Activated T-cell treated with anti-CD3 and anti-CD28 coated beads for 48 hours (primary cell): Measurements from ENCODE around the gene RGS3.
A peak's percentile ranks its signal among the peaks of the same experiment; 100 is the strongest.

Source experiments
- DNase-seq: peaks from one replicate; pipeline ENCODE4 v3.0.0-alpha.2; 2020; ENCODE audit warnings: low read depth

RGS3 gene

DNA sequence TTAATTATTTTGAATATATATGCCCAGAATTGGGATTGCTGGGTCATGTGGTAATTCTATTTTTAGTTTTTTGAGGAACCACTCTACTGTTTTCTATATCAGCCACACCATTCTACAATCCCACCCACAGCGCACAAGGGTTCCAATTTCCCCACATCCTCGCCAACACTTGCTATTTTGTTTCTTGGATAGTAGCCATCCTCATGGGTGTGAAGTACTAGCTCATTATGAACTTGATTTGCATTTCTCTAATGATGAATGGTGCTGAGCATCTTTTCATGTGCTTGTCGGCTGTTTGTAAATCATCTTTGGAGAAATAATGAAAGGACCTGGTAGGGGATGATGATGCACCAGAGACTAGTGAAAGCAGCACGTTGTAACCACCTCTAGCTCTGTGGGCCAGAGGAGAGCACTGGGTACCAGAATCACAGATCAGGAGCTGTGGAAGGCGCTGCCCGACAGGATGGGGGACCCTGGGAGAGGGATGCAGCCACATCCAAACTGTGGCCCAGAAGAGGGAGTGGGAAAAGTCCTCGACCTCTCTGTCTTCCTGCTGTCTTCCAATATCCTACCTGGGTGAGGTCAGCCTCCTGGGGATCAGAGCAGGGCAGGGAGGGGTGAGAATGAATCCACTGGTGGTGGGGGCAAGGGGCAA, 155.4 kb downstream of the RGS3 start:
- no peak for DNase-seq

- DNase-seq: no peak
Observed at GRCh38 chr9:113619491-113620376, 156.2 kb downstream of the RGS3 start.

- peak; percentile 43 for DNase-seq
Observed at GRCh38 chr9:113620377-113621161, 157.0 kb downstream of the RGS3 start.

DNA sequence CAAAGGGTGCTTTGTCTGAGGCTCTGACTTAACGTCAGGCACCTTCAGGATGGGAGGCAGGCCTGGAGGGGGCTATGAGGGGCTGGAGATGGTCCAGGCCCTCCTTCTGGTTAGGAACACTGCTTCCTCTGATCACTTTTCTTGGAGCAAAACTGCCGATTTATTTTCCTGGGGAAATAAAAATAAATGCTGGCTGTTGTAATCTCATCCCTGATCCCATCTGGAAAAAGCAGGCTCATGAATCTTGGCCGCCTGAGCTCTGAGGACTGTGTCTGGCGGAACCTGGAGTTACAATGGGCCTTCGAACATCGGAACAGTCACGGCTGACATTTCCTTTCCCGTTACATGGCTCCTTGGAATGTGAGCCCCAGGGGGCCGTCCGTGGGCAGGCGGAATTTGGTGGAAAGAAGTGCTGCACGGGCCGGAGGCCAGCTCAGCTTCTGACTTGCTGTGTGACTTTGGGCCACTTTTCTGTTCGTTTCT, 157.8 kb downstream of the RGS3 start:
- no peak for DNase-seq

- no peak for DNase-seq
Observed at GRCh38 chr9:113621980-113622379, 158.5 kb downstream of the RGS3 start.

DNA sequence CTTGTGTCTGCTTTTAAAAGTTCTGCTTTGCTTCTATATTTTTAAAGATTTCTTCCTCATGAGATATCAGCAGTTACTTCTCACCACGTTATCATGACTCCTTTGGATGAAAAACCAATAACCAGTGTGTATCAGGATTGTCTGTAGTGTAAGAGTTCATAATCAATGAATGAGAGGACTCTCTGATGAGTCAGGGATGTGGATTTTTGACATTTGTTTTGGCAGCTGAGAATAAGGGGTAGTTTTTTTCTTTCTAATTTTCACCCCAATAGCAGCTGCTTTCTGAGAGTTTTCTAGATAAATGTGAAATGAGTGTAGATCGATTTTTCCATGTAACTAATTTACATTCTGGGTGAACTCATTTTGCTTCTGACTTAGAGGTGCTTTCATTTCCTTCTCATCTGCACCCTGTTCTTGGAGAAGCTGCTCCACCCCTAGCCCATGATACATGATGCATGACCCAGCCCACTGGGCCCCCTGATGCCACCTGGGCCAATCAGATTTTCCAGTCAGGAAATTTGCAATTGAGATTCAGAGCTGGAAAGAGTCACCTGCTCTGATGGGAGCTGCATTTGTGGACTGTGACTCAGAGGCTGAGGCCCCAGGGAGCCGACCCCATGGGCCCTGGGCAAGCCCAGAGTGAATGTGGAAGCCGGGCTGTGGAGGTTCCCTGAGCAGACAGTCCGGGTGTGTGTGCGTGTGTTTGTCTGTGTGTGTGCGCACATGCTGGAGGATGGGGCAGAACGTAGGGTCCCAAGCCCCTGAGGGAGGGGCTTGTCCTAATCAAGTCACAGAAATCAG, 159.3 kb downstream of the RGS3 start:
- peak; percentile 78 for DNase-seq

DNA sequence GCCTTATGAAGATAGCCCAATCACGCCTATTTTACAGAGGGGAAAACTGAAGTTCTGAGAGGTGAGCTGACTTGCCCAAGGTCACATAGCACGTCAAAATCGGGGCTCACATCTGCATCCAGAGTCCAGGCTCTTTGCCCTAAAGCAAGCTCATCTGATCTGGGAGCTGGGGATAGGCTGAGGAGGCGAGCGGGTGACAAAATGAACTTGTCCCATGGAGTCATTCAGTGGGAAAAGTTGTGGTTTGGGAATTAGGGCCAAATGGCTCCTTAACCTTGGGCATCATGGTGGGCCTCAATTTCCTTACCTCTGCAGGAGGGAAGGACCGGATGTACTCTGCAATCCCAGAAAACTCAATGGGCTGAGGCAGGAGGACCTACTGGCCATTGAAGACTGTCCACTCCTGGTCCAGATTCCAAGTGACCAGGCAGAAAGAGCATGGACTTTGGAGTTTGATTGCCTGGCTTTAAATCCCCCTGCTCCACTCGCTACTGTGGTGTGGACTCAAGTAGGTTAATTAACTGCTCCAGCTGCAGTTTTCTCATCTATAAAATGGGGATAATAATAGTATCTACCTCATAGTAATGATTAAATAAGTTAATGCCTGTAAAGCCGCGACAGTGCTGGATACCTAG, 160.4 kb downstream of the RGS3 start:
- no peak for DNase-seq

DNA sequence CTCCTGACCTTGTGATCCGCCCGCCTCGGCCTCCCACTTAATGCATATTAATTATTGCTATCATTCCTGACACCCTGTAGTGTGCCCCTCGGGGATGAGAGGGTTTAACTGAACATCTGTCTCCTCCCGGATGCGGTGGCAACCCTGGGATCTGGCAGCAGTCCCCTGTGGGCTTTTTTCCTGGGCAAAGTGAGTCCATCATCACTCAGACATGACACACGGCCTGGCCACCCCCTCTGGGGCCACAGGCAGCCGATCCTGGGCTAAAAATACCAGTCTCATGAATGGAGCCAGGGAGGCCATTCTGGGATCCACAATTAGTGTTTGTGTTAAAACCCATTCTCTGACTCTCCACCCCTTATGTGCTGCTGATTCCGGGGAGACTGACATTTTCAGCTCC, 161.2 kb downstream of the RGS3 start:
- DNase-seq: no peak

GRCh38 chr9:113625486-113625885, 162.0 kb downstream of the RGS3 start:
- no peak for DNase-seq

DNA sequence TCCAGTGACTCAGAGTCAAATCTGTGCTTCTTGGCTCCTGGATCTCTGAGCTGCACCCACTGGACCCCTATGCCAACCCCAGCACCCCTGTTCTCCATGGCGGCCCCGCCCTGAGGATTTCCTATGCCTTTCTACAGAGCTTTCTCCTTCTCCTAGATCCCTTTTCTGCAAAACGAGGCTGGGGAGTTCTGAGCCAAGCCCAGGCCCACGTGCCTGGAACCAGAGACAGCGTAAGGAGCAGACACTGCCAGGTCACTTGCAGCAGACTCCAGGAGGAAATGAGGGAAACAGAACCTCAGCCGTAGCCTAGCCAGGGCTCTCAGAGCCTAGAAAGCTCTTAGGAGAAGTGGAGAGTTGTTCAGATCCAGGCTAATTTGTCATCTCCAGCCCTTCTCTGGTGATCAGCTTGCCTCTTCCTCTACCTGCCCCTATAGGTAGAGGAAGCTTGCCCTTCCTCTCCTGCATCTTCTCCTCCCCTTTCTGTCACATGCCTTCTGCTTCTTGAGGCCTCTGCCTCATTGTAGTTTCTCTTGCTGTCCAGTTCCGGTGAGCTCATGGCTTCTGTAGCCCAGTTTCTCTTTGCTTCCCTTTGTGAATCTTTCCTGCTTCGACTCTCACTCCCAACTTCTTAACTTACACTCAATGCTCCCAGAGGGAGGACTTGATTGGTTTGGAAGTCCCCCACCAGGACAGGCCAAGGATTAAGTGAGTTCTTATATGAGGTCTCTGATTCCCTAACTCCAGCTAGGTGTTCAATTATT, 163.4 kb downstream of the RGS3 start:
- DNase-seq: no peak

DNA sequence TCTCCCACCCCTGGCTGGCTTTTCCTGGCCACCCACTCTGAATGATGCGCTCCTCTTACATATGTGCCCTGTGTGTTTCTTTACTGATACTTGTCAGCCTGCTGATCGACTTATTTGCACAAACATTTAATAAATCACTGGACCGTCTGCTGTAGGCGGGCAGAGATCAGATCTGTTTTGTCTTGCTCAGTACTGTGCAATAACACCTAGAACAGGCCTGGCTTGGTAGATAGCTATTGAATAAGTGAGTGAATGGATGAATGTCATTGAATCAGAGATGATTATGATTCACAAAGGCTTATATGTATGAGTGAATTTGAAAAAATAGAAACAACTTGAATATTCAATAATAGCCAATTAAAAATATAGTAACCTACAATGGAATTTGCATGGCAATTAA, 165.1 kb downstream of the RGS3 start:
- DNase-seq: no peak

GRCh38 chr9:113630386-113631136, 167.0 kb downstream of the RGS3 start:
- DNase-seq: no peak

DNA sequence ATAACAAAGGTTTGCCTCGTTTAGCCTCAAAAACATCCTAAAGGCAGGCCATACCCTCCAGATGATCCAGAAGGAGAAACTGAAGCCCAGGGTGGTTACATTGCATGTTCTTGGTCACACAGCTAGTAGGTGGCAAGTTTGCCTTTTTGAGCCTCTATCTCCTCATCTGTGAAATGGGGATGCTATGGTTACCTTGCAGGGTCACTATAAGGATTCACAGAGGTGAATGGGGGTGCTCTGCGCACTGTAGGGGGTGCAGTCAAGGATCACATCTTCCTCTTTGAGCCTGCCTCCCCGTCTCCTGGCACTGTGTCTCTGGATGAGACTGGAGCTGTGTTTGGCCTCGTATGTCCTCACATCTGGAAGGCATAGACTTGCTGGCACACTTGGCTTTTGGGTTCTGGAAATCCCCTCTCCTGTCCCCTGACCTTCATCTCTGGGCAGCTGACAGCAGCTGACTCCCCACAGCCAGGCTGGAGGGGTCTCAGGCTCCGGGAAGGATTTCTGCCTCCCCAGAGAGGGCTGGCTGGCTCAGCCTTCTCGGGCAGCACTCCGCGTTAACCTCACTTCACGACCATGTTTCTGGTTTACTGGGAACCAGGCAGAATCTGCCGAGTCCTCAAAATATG, 167.7 kb downstream of the RGS3 start:
- no peak for DNase-seq

DNA sequence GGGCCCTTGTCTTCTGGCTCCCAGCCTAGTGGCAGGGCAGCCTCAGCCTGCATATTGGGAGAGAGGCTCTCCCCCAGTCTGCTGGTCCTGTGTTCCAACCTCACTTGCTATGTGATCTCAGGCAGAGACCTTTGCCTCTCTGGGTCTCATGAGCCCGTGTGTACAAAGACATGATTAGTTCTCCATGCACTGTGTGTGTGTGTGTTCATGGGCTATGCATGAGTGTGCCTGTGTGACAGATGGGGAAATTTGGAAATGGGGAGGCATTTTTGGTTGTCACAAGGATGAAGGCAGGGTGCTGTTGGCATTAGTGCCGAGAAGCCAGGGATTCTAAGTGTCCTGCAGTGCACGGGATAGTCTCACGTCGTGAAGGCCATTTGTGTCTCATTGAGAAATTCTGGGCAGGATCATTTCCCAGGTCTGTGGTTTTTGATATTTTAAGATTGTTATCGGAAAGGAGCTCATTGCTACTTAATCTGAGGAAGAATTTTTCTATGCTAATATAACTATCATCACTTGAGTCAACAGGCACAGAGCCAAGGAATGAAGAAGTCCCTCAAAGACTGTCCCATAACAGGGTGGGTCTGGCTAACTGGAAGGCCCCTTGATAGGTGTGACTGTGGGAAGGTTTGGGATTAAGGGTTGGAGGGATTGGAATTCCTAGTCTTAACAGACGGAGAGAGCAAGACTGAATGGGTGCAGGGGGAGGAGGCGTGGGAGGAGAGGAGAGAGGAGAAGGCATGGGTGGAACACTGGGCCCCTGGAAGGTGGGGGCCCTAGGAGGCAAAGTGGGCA, 168.5 kb downstream of the RGS3 start:
- DNase-seq: no peak

DNA sequence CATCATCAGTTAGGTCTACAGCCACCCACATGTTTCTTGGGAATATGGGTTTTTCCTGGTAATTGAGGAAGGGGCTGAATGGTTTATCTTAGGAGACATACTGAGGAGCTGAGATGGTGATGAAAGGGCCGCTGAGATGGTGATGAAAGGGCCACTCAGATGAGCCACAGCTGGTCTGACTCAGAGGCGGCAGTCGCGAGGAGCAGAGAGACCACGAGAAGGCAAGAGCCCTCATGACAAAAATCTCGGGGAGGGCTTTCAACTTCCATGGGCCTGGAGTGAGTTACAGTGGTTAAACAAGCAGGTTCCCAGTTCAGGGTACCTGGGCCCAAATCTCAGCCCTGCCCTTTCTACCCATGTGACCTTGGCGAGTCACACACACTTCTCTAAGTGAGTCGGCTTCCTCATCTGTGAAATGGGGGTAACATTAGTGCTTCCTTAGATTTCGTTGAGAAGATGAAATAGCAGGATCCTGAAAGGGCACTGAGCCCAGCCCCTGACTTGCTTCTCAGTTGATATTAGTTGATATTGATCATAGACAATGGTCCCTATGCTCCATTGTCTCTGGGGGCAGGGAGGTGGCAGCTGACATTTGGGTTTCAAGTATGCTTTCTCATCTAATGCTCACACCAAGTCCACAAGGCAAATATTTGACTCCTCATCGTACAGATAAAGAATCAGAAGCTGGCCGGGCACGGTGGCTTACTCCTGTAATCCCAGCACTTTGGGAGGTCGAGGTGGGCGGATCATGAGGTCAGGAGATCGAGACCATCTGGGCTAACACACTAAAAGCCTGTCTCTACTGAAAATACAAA, 169.5 kb downstream of the RGS3 start:
- DNase-seq: peak; percentile 45

DNA sequence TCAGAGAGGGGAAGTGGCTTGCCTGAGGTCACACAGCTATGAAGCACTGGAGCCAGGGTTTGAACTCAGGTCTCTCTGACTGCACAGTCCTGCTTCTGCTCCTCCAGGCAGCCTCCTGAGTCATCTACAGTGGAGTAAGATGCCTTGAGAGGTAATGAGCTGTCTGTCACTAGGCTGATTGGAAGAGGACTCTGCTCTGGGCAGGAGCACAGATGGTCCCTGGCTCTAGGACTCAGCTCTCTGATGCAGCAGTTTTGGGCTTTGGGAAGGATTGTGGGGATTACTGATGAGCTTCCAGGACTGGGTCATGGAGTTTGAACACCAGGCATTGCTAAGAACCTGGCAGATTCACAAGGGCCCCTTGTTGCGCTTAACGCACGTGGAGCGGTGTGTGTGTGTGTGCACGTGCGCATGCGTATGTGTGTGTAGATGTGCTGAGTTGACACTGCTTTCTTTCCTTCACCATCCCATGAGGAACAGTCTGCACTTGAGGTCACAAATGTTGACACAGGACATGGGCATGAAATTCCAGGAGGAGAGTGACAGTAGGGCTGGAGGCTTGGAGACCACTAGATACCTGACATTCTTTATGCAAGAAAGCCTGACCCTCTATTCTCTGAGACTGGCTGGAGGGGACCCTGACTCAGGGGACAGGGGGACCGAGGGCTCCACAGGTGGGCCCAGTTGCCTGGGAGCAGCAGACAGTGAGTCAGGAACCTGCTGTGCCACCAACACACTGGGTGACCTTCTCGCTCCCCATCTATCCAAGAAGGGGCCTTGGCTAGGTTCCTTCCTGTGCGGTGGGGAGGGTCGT, 170.5 kb downstream of the RGS3 start:
- no peak for DNase-seq
